ENCODE results near the gene CDS2. TPM values are rescaled to one million over a fixed set of nuclear protein-coding genes. Genes with fewer than 3 reads are reported as not detected.

CDS2 gene
- total and polyA plus RNA-seq, 2 of the 13 experiments (the other 11 are each of a cell fraction or from before 2014, with no cell fraction given), result 81.3 to 153 TPM

- TF ChIP-seq TARDBP (CRISPR knock-in tag; IDR thresholded peaks at IDR 0.05) (no peak; the same call in 1 of the 2 replicates), LCORL (IDR thresholded peaks at IDR 0.05) (no peak), LCORL (CRISPR knock-in tag; IDR thresholded peaks at IDR 0.05) (peak; percentile 55; the same call in 1 of the 2 replicates), ZNF121 (CRISPR knock-in tag; IDR thresholded peaks at IDR 0.05) (peak; percentile 58; the same call in 1 of the 2 replicates)
Observed at GRCh38 chr20:5222919-5223634, 96.3 kb downstream of the CDS2 start (continued).

GRCh38 chr20:5230544-5230943 lies 103.7 kb downstream of the CDS2 start:
- in situ Hi-C loops (cut with HindIII; ENCODE audit: extremely low pct_ligation_motif_present, low pct_unique_long_range_greater_than_20kb), result no loop called here
- no peaks in the 10 kb centered on the region for H4K20me1 ChIP-seq (ENCODE audit: insufficient read depth, low read length)
- no peak for FAIRE-seq
- H3K27me3 ChIP-seq (ENCODE audit: control insufficient read depth in 1 of 2, insufficient read depth in 2 of 2, low read length in 2 of 2), result no peaks in the 10 kb centered on the region
- BruUV-seq (replicated peaks), result no TSS peak
- TF ChIP-seq ZNF44 (CRISPR knock-in tag; IDR thresholded peaks at IDR 0.05), result no peak
- no peak for TF ChIP-seq TARDBP (CRISPR knock-in tag; IDR thresholded peaks at IDR 0.05)
- TF ChIP-seq RFXANK (CRISPR knock-in tag; IDR thresholded peaks at IDR 0.05), result no peak
- no peak for TF ChIP-seq FOXK1 (CRISPR knock-in tag; IDR thresholded peaks at IDR 0.05; ENCODE audit: borderline replicate concordance, low read depth)
- TF ChIP-seq GLI4 (CRISPR knock-in tag; IDR thresholded peaks at IDR 0.05; ENCODE audit: borderline replicate concordance), result no peak
- TF ChIP-seq NR1H2 (CRISPR knock-in tag; IDR thresholded peaks at IDR 0.05; ENCODE audit: borderline replicate concordance, low read depth), result no peak
- no peak for TF ChIP-seq KDM5A (IDR thresholded peaks at IDR 0.05; ENCODE audit: borderline replicate concordance, low read length)
- no peak for TF ChIP-seq WIZ (CRISPR knock-in tag; IDR thresholded peaks at IDR 0.05)
- TF ChIP-seq MAZ (IDR thresholded peaks at IDR 0.05; ENCODE audit: borderline replicate concordance, low read depth, low read length), result no peak
- no peak for TF ChIP-seq MAZ (CRISPR knock-in tag; IDR thresholded peaks at IDR 0.05; ENCODE audit: low read depth)
- TF ChIP-seq ZNF564 (CRISPR knock-in tag; IDR thresholded peaks at IDR 0.05), result no peak
- no peak for TF ChIP-seq KLF16 (CRISPR knock-in tag; IDR thresholded peaks at IDR 0.05)
- no peak for TF ChIP-seq ZNF34 (CRISPR knock-in tag; IDR thresholded peaks at IDR 0.05; ENCODE audit: borderline replicate concordance)
- no peak overlapping the region for H3K4me3 ChIP-seq (replicated peaks in 1 of 3; ENCODE audit: insufficient read depth in 1 of 3, low read depth in 2 of 3, low read length in 3 of 3)
- WGBS (ENCODE audit: low lambda C conversion rate), result 45% methylated on average over 4 of the region's 4 CpGs
- H3K9ac ChIP-seq (ENCODE audit: insufficient read depth, low read depth, low read length), result no peak overlapping the region
- POLR2A ChIA-PET, result no interaction called here
- H3K79me2 ChIP-seq (ENCODE audit: insufficient read depth, low read length), result no peaks in the 10 kb centered on the region
- no peaks in the 10 kb centered on the region for H3K4me1 ChIP-seq (ENCODE audit: insufficient read depth, low read length)
- intact Hi-C loops (cut with micrococcal nuclease; ENCODE audit: unreplicated experiment), result no loop called here
- no peak overlapping the region for H3K4me2 ChIP-seq (ENCODE audit: low read depth, low read length)
- H2AFZ ChIP-seq (ENCODE audit: low read length), result no peak overlapping the region
- CTCF ChIA-PET (ENCODE audit: low intra/inter-chr PET ratio, low total read pairs), result no interaction called here
- DNase-seq (ENCODE audit: low spot score), result no peak
- no peak overlapping the region for H3K27ac ChIP-seq (ENCODE audit: extremely low read length, insufficient read depth, low read length)
- no peaks in the 10 kb centered on the region for H3K36me3 ChIP-seq (replicated peaks in 1 of 2; ENCODE audit: control insufficient read depth in 1 of 2, insufficient read depth in 2 of 2, low read length in 2 of 2)
- no peak for ATAC-seq
- no peaks in the 10 kb centered on the region for H3K9me3 ChIP-seq (ENCODE audit: low read length)

All from HepG2 (cell line).